KMS-11 (cell line): ENCODE results near the gene PLOD3.

Source experiments
- H2AFZ ChIP-seq: fragments of 200-600 bp; sonication (generic); 2 replicates; pipeline ENCODE4 v1.6.1; 2016; ENCODE audit warnings: antibody characterized with exemption, mixed run types, low read depth
- H3K27ac ChIP-seq: fragments of 200-600 bp; sonication (generic); 2 replicates; pipeline ENCODE4 v1.6.1; 2016; ENCODE audit warnings: mild to moderate bottlenecking, mixed run types
- H3K27me3 ChIP-seq: fragments of 200-600 bp; sonication (generic); 2 replicates; pipeline ENCODE4 v1.6.1; 2017; ENCODE audit warnings: mild to moderate bottlenecking, low read depth, mixed run types, moderate library complexity; ENCODE audit not compliant: insufficient read depth
- H3K36me3 ChIP-seq: fragments of 200-600 bp; sonication (generic); 2 replicates; pipeline ENCODE4 v1.6.1; 2017; ENCODE audit warnings: mild to moderate bottlenecking, mixed run types; ENCODE audit not compliant: insufficient read depth
- H3K4me1 ChIP-seq: fragments of 200-600 bp; sonication (generic); 2 replicates; pipeline ENCODE4 v1.6.1; 2016; ENCODE audit warnings: mild to moderate bottlenecking, low read depth, mixed run types; ENCODE audit not compliant: poor library complexity, severe bottlenecking
- H3K4me2 ChIP-seq: fragments of 200-600 bp; sonication (generic); 2 replicates; pipeline ENCODE4 v1.7.0; 2016; ENCODE audit warnings: mild to moderate bottlenecking, mixed run types
- H3K4me3 ChIP-seq: fragments of 200-600 bp; sonication (generic); IDR thresholded peaks from 2 replicates; pipeline ENCODE4 v1.6.1; 2017; ENCODE audit warnings: low read depth, low read length, mixed read lengths; ENCODE audit not compliant: insufficient read depth
- H3K79me2 ChIP-seq: fragments of 200-600 bp; sonication (generic); 2 replicates; pipeline ENCODE4 v1.6.1; 2016; ENCODE audit warnings: low read depth, mixed run types; ENCODE audit not compliant: insufficient read depth
- H3K9ac ChIP-seq: fragments of 200-600 bp; sonication (generic); 2 replicates; pipeline ENCODE4 v1.6.1; 2016; ENCODE audit warnings: mild to moderate bottlenecking, mixed run types
- H4K20me1 ChIP-seq: fragments of 200-600 bp; sonication (generic); 2 replicates; pipeline ENCODE4 v1.6.1; 2016; ENCODE audit warnings: mild to moderate bottlenecking, mixed run types; ENCODE audit not compliant: insufficient read depth
- CTCF ChIP-seq: fragments of 200-600 bp; sonication (generic); conservative IDR thresholded peaks from 2 replicates; pipeline ENCODE4 v1.6.1; 2017; ENCODE audit warnings: low read depth, mild to moderate bottlenecking, antibody characterized with exemption, low read length, moderate library complexity, mixed read lengths

PLOD3 gene

GRCh38 chr7:101235050-101235449, 17.7 kb upstream of the PLOD3 start:
- no peaks in the 10 kb centered on the region for H3K4me1 ChIP-seq

GRCh38 chr7:101234636-101235035, 17.3 kb upstream of the PLOD3 start:
- no peaks in the 10 kb centered on the region for H4K20me1 ChIP-seq
- H3K27me3 ChIP-seq: no peaks in the 10 kb centered on the region
- no peak overlapping the region for H3K4me3 ChIP-seq
- no peaks in the 10 kb centered on the region for H3K36me3 ChIP-seq
- TF ChIP-seq CTCF: no peak
- no peak overlapping the region for H2AFZ ChIP-seq
- no peak overlapping the region for H3K9ac ChIP-seq
- H3K4me2 ChIP-seq: no peak overlapping the region
- no peaks in the 10 kb centered on the region for H3K4me1 ChIP-seq
- H3K27ac ChIP-seq: no peak overlapping the region
- H3K79me2 ChIP-seq: no peaks in the 10 kb centered on the region

More at GRCh38 chr7:101235050-101235449, 17.7 kb upstream of the PLOD3 start:
- H3K36me3 ChIP-seq: no peaks in the 10 kb centered on the region
- TF ChIP-seq CTCF: peak; percentile 31; the same call in 1 of the 2 replicates
- H3K27ac ChIP-seq: no peak overlapping the region
- H3K27me3 ChIP-seq: no peaks in the 10 kb centered on the region
- no peak overlapping the region for H3K4me3 ChIP-seq
- no peak overlapping the region for H2AFZ ChIP-seq
- no peaks in the 10 kb centered on the region for H3K79me2 ChIP-seq
- no peak overlapping the region for H3K4me2 ChIP-seq
- H3K9ac ChIP-seq: no peak overlapping the region
- no peaks in the 10 kb centered on the region for H4K20me1 ChIP-seq

- H3K27ac ChIP-seq: no peak overlapping the region
- no peaks in the 10 kb centered on the region for H4K20me1 ChIP-seq
- no peak overlapping the region for H3K9ac ChIP-seq
- no peak overlapping the region for H3K4me3 ChIP-seq
- H3K4me2 ChIP-seq: no peak overlapping the region
- no peaks in the 10 kb centered on the region for H3K27me3 ChIP-seq
- TF ChIP-seq CTCF: no peak
- no peaks in the 10 kb centered on the region for H3K4me1 ChIP-seq
- no peaks in the 10 kb centered on the region for H3K79me2 ChIP-seq
- H3K36me3 ChIP-seq: no peaks in the 10 kb centered on the region
- no peak overlapping the region for H2AFZ ChIP-seq
Measured at GRCh38 chr7:101233907-101234547, 16.6 kb upstream of the PLOD3 start.

GRCh38 chr7:101232141-101232850, 14.9 kb upstream of the PLOD3 start:
- no peaks in the 10 kb centered on the region for H3K79me2 ChIP-seq
- no peak overlapping the region for H3K4me3 ChIP-seq
- H2AFZ ChIP-seq: no peak overlapping the region
- H4K20me1 ChIP-seq: no peaks in the 10 kb centered on the region
- no peak for TF ChIP-seq CTCF
- no peaks in the 10 kb centered on the region for H3K4me1 ChIP-seq
- no peaks in the 10 kb centered on the region for H3K36me3 ChIP-seq
- no peaks in the 10 kb centered on the region for H3K27me3 ChIP-seq
- H3K9ac ChIP-seq: no peak overlapping the region
- no peak overlapping the region for H3K27ac ChIP-seq
- H3K4me2 ChIP-seq: no peak overlapping the region
